ENCODE data around the gene TNRC6B. TPM values are rescaled to one million over a fixed set of nuclear protein-coding genes. Genes with fewer than 3 reads are reported as not detected.

The TNRC6B gene
- total RNA-seq, 2 donors from 2014 or later, result 43.6 to 52.7 TPM

GRCh38 chr22:40324468-40325305, 147.0 kb downstream of the TNRC6B start:
- H3K36me3 Mint-ChIP-seq, result peaks cover 4% of the 10 kb centered on the region

GRCh38 chr22:40325315-40325714, 147.6 kb downstream of the TNRC6B start:
- Mint-ChIP-seq H3K9me3 (no peaks in the 10 kb centered on the region), H3K27ac (peak overlapping the region; percentile 74 to 81), H3K4me3 (peak overlapping the region; percentile 67), H3K27me3 (no peaks in the 10 kb centered on the region), H3K36me3 (peaks cover 4% of the 10 kb centered on the region), H3K4me1 (ENCODE audit: low read depth in 2 of 2) (peaks cover 23 to 36% of the 10 kb centered on the region in 2 donors)
- ATAC-seq (peak; percentile 83 to 86), DNase-seq (ENCODE audit: low spot score) (peak; percentile 62)

More at GRCh38 chr22:40324468-40325305, 147.0 kb downstream of the TNRC6B start:
- H3K27me3 Mint-ChIP-seq, result no peaks in the 10 kb centered on the region
- peak overlapping the region; percentile 74 to 81 for H3K27ac Mint-ChIP-seq
- ATAC-seq (peak; percentile 6 to 53), DNase-seq (ENCODE audit: low spot score) (no peak)
- H3K4me1 Mint-ChIP-seq (ENCODE audit: low read depth in 2 of 2), result peaks cover 18 to 29% of the 10 kb centered on the region in 2 donors
- H3K4me3 Mint-ChIP-seq, result peak overlapping the region; percentile 67
- H3K9me3 Mint-ChIP-seq, result no peaks in the 10 kb centered on the region

DNA sequence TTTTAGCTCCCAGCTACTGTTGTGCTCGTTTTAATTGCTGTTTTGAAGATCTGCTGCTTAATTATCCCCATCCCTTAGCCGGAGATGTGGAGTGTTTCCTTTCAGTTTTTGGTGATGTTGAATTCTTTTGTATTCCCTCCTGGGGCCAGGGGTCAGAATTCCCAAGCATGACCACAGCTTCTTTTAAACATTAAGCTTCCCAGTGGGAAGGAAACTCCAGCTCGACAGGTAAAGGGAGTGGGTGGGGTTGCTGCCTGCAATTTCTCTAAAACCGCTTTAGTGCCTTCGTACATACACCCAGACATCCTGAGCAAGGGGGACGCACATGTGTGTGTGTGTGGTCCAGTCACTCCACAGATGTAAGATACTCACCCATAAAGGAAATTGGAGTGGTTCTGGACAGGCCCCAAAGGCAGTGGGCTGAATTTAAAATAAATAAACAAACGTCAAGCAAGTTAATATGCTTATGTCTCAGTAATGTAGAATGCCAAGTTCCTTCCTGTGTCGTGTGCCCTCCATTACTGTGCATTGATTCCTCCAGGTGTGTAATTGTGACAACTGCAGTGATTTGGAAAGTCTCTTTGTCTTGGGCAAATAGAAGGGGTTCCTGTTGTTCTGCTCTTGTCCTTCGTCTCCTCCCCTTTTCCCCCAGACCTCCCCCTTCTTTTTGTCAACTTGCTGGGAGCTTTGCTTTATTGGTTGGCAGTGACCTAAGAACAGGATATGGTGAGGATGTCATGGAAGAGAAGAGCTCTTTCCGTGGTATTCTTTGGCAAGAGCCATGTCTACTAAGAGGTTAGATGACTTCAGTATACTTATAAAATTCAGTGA, 149.4 kb downstream of the TNRC6B start:
- no peaks in the 10 kb centered on the region for H3K27me3 Mint-ChIP-seq
- peak in 1 of 2 donors; percentile 16 for ATAC-seq
- DNase-seq (ENCODE audit: low spot score), result no peak
- no peak overlapping the region for H3K4me3 Mint-ChIP-seq
- no peaks in the 10 kb centered on the region for H3K9me3 Mint-ChIP-seq
- peak overlapping the region in 1 of 2 donors; percentile 44 for H3K27ac Mint-ChIP-seq
- H3K4me1 Mint-ChIP-seq (ENCODE audit: low read depth in 2 of 2), result peaks cover 24 to 39% of the 10 kb centered on the region in 2 donors
- peaks cover 2% of the 10 kb centered on the region for H3K36me3 Mint-ChIP-seq

GRCh38 chr22:40328546-40329456, 151.1 kb downstream of the TNRC6B start:
- Mint-ChIP-seq H3K4me1 (ENCODE audit: low read depth in 2 of 2) (peaks cover 27 to 46% of the 10 kb centered on the region in 2 donors), H3K27ac (peak overlapping the region in 1 of 2 donors; percentile 17), H3K27me3 (no peaks in the 10 kb centered on the region), H3K4me3 (no peak overlapping the region), H3K36me3 (no peaks in the 10 kb centered on the region), H3K9me3 (no peaks in the 10 kb centered on the region)
- ATAC-seq (no peak), DNase-seq (ENCODE audit: low spot score) (no peak)

DNA sequence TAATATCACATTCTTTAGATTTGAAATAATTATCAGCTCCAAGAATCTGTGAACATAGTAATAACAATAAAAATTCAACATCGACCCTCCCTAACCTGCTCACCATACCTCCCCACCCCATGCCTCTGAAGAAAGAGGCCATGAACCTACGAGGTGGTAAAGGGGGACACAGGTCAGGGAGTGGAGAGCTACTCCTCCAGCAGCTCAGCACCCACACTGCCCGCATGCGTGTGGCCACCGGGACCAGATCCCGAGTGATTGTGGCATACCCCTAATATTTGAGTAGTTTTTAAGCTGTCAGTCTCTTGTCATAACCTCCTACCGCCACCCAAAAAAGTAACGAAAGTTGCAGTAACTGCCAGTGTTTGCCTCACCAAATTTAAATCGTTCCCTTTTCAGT, 151.7 kb downstream of the TNRC6B start:
- DNase-seq (ENCODE audit: low spot score) (no peak), ATAC-seq (no peak)
- Mint-ChIP-seq H3K36me3 (no peaks in the 10 kb centered on the region), H3K9me3 (no peaks in the 10 kb centered on the region), H3K4me3 (no peak overlapping the region), H3K4me1 (ENCODE audit: low read depth in 2 of 2) (peaks cover 26 to 41% of the 10 kb centered on the region in 2 donors), H3K27me3 (no peaks in the 10 kb centered on the region), H3K27ac (peak overlapping the region; percentile 28 to 72)

GRCh38 chr22:40330086-40330485, 152.4 kb downstream of the TNRC6B start:
- ATAC-seq, result no peak
- Mint-ChIP-seq H3K36me3 (no peaks in the 10 kb centered on the region), H3K27me3 (no peaks in the 10 kb centered on the region), H3K27ac (peak overlapping the region; percentile 28 to 72), H3K4me3 (no peak overlapping the region), H3K9me3 (no peaks in the 10 kb centered on the region), H3K4me1 (ENCODE audit: low read depth in 2 of 2) (peaks cover 25 to 40% of the 10 kb centered on the region in 2 donors)
- DNase-seq (ENCODE audit: low spot score), result no peak

DNA sequence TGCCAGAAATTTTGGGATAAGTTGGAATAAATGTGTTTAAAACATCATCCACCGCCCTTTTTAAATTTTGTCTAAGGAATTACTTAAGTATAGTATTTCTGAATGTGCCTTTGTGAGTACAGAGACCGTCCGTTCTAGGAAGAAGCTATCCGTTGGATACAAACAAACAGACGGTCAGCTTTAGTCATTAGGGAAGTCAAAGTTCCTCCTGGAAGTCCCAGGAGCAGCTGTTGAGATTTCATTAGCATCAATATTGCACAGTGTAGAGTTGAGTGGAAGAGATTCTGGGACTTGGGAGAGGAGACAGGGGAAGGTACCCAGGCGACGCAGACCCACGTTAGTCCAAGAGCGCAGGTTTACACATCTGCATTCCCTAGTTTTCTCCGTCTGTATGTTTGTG, 152.9 kb downstream of the TNRC6B start:
- no peak for ATAC-seq
- Mint-ChIP-seq H3K9me3 (no peaks in the 10 kb centered on the region), H3K4me3 (no peak overlapping the region), H3K36me3 (no peaks in the 10 kb centered on the region), H3K4me1 (ENCODE audit: low read depth in 2 of 2) (peaks cover 20 to 37% of the 10 kb centered on the region in 2 donors), H3K27ac (peak overlapping the region; percentile 28 to 72), H3K27me3 (no peaks in the 10 kb centered on the region)
- no peak for DNase-seq (ENCODE audit: low spot score)

DNA sequence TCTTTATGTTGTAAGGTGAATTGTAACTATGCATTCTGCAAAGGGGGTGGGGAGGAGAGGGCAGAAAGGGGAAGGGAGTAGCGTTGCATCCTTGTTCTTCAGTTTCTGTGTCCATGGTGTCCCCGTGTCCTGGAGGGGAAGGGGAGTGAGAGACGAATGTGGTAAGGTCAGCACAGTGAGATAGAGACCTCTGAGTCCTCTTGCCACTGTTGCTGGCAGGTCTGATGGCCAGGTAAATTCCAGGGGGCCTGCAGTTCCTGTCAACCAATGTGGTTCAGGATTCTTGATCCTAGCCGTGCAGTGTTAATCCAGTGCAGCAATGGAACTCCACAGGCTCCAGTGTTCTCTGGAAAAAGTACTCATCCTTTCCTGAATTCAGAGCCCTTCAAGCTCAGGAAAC, 154.0 kb downstream of the TNRC6B start:
- no peak for ATAC-seq
- H3K27ac Mint-ChIP-seq, result peak overlapping the region in 1 of 2 donors; percentile 42
- no peaks in the 10 kb centered on the region for H3K36me3 Mint-ChIP-seq
- no peak overlapping the region for H3K4me3 Mint-ChIP-seq
- peaks cover 25 to 45% of the 10 kb centered on the region in 2 donors for H3K4me1 Mint-ChIP-seq (ENCODE audit: low read depth in 2 of 2)
- no peak for DNase-seq (ENCODE audit: low spot score)
- H3K27me3 Mint-ChIP-seq, result no peaks in the 10 kb centered on the region
- no peaks in the 10 kb centered on the region for H3K9me3 Mint-ChIP-seq

GRCh38 chr22:40332319-40332781, 154.6 kb downstream of the TNRC6B start:
- ATAC-seq (no peak), DNase-seq (ENCODE audit: low spot score) (no peak)
- H3K9me3 Mint-ChIP-seq, result no peaks in the 10 kb centered on the region
- no peaks in the 10 kb centered on the region for H3K36me3 Mint-ChIP-seq
- H3K4me1 Mint-ChIP-seq (ENCODE audit: low read depth in 2 of 2), result peaks cover 24 to 42% of the 10 kb centered on the region in 2 donors
- H3K4me3 Mint-ChIP-seq, result peak overlapping the region; percentile 45
- peak overlapping the region; percentile 15 to 42 for H3K27ac Mint-ChIP-seq
- H3K27me3 Mint-ChIP-seq, result no peaks in the 10 kb centered on the region

DNA sequence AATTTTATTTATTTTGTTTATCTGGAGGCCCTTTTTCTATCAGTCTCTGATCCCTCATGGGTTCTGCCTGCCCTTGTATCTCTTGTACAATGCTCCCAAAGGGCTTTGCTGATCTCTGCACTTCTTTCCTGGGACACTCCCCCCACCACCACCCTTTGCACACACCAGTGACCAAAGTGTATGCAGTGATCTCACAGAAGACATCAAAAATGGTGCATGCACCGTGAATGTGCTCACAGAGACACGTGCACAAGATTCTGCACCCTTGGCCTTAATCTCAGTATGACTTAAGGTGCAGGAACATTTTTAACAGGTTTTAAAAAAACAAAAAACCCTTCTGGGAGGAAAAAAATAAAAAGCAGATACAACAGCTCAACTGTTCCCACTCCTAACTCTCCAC, 156.3 kb downstream of the TNRC6B start:
- Mint-ChIP-seq H3K4me3 (no peak overlapping the region), H3K36me3 (no peaks in the 10 kb centered on the region), H3K27ac (no peak overlapping the region), H3K27me3 (no peaks in the 10 kb centered on the region), H3K4me1 (ENCODE audit: low read depth in 2 of 2) (peaks cover 25 to 47% of the 10 kb centered on the region in 2 donors), H3K9me3 (no peaks in the 10 kb centered on the region)
- DNase-seq (ENCODE audit: low spot score) (no peak), ATAC-seq (no peak)

DNA sequence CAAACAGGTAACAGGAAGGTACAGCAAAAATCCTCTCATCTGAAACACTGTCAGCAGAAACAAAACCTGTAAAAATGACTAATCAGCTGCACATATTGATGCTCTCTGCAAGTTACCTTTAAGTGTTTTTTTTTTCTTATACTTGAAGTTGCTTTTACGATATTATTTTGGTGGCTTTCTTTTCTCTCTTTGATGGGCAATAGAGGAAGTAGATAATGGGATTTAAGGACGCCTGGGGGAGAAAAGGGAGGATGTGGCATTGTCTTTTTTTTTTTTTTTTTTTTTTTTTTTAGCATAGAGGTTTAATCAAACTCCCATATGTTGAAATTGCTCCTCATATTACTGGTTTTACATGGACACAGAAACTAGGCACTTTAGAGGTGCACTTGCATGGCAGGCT, 157.2 kb downstream of the TNRC6B start:
- no peaks in the 10 kb centered on the region for H3K27me3 Mint-ChIP-seq
- DNase-seq (ENCODE audit: low spot score) (no peak), ATAC-seq (no peak)
- peaks cover 22 to 43% of the 10 kb centered on the region in 2 donors for H3K4me1 Mint-ChIP-seq (ENCODE audit: low read depth in 2 of 2)
- H3K36me3 Mint-ChIP-seq, result no peaks in the 10 kb centered on the region
- H3K9me3 Mint-ChIP-seq, result no peaks in the 10 kb centered on the region
- H3K27ac Mint-ChIP-seq, result peak overlapping the region; percentile 7 to 79
- H3K4me3 Mint-ChIP-seq, result peak overlapping the region; percentile 51

DNA sequence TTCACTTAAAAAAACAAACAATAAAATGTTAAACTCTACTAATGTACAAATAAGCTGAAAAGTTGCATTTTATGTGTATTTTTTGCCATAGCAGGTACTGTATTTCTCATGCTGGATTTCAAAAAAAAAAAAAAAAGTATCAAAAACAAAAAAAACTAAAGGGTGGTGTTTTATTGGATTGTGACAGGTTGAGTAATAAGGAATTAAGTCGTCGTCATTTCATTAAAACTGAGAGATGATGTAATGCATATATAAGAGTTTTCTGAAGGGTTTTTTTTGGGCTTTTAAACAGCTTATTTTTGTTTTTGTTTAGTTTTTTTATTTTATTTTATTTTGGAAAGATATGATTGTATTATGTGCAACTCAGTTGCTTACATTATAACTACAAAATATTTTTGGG, 157.6 kb downstream of the TNRC6B start:
- Mint-ChIP-seq H3K4me3 (peak overlapping the region; percentile 51), H3K27ac (peak overlapping the region; percentile 60 to 77), H3K4me1 (ENCODE audit: low read depth in 2 of 2) (peaks cover 18 to 38% of the 10 kb centered on the region in 2 donors)

GRCh38 chr22:40340044-40340443, 162.3 kb downstream of the TNRC6B start:
- H3K27me3 Mint-ChIP-seq, result peaks cover 0 to 3% of the 10 kb centered on the region in 2 donors
- ATAC-seq (no peak), DNase-seq (ENCODE audit: low spot score) (no peak)
- H3K4me1 Mint-ChIP-seq (ENCODE audit: low read depth in 2 of 2), result peaks cover 18 to 39% of the 10 kb centered on the region in 2 donors
- H3K9me3 Mint-ChIP-seq, result no peaks in the 10 kb centered on the region
- no peak overlapping the region for H3K4me3 Mint-ChIP-seq
- no peaks in the 10 kb centered on the region for H3K36me3 Mint-ChIP-seq
- H3K27ac Mint-ChIP-seq, result no peak overlapping the region

More for the DNA sequence above, 157.6 kb downstream of the TNRC6B start:
- Mint-ChIP-seq H3K36me3 (no peaks in the 10 kb centered on the region), H3K27me3 (no peaks in the 10 kb centered on the region), H3K9me3 (no peaks in the 10 kb centered on the region)
- DNase-seq (ENCODE audit: low spot score), result no peak
- ATAC-seq, result no peak
